HG03558 (cell line): ENCODE measurements around the gene TIGD7.

Experiments used
- ATAC-seq: cut with Tn5 transposase; IDR thresholded peaks from one replicate; pipeline ENCODE4 v1.9.1; 2021; ENCODE audit warnings: moderate number of reproducible peaks; ENCODE audit not compliant: unreplicated experiment; ENCODE audit errors: extremely low read depth

The TIGD7 gene

DNA sequence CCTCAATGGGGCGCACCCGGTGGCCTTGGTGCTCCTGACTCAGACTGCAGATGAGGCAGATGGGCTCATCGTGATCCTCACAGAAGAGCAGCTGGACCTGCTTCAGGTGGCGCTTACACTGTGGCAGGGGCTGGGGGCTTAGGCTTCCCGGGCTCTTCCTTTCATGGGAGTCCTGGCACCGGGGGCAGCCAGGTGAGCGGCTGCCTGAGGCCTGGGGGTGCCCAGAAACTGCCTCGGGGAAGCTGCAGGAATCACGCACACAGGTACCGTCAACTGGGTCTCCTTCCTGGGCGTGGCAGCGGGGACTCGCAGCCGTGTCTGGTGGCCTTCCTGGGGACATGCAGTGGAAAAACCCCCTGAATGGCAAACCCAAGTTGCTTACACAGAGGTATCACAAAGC lies 55.8 kb downstream of the TIGD7 start:
- no peak for ATAC-seq

DNA sequence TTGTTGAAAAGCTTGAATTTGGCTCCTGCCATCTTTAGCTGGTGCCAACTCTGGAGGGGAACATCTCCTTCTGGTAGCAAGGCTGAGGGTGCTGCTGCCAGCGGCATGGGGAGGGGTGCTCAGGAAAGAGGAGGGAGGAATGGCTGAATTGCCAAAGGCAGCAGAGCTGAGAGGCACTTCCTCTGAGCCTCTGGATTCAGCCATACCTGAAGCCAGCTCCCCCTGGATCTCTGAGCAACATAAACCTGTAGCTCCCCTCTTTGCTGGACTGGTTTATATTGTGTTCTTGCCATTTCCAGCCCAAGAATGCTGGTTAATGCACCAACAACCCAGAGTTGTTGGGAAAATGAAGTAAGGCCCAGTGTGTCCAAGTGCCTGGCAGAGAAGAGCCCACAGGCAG lies 56.2 kb downstream of the TIGD7 start:
- no peak for ATAC-seq
